ENCODE measurements around the gene DEPDC5.
"Not testable (repeated sequence)": the region's sequence is repeated elsewhere in the genome, so short reads cannot be mapped to it uniquely, and the experiment has no call there.

The DEPDC5 gene

GRCh38 chr22:31753634-31754501 is at the start of gene DEPDC5:
Gene DEPDC5, plus strand, starts transcription at chr22:31754019. Its CDS starts 903 bp downstream, at chr22:31754922.
- peak; percentile 95 for DNase-seq

- no peak for DNase-seq
Measured at GRCh38 chr22:31707519-31707918, 46.3 kb upstream of the DEPDC5 start.

- DNase-seq = not testable (repeated sequence)
Measured at GRCh38 chr22:31711226-31711625, 42.6 kb upstream of the DEPDC5 start.

GRCh38 chr22:31715147-31715778 is 38.6 kb upstream of the DEPDC5 start:
- no peak for DNase-seq

- DNase-seq = no peak
Measured at GRCh38 chr22:31719850-31720471, 33.9 kb upstream of the DEPDC5 start.

- no peak for DNase-seq
Measured at GRCh38 chr22:31723723-31724122, 30.1 kb upstream of the DEPDC5 start.

- no peak for DNase-seq
Measured at GRCh38 chr22:31726692-31727091, 27.1 kb upstream of the DEPDC5 start.

- DNase-seq = no peak
Measured at GRCh38 chr22:31728857-31729256, 25.0 kb upstream of the DEPDC5 start.

GRCh38 chr22:31730344-31730711 is 23.5 kb upstream of the DEPDC5 start:
- no peak for DNase-seq

GRCh38 chr22:31732089-31732829 is 21.6 kb upstream of the DEPDC5 start:
- no peak for DNase-seq

GRCh38 chr22:31733580-31734079 is 20.2 kb upstream of the DEPDC5 start:
- no peak for DNase-seq

- DNase-seq = no peak
Measured at GRCh38 chr22:31734512-31734911, 19.3 kb upstream of the DEPDC5 start.

- DNase-seq = no peak
Measured at GRCh38 chr22:31736458-31736857, 17.4 kb upstream of the DEPDC5 start.

- no peak for DNase-seq
Measured at GRCh38 chr22:31737932-31738331, 15.9 kb upstream of the DEPDC5 start.

GRCh38 chr22:31738566-31738965 is 15.3 kb upstream of the DEPDC5 start:
- DNase-seq = no peak

- DNase-seq = no peak
Measured at GRCh38 chr22:31739795-31740201, 14.0 kb upstream of the DEPDC5 start.

GRCh38 chr22:31740314-31740713 is 13.5 kb upstream of the DEPDC5 start:
- DNase-seq = not testable (repeated sequence)

- no peak for DNase-seq
Measured at GRCh38 chr22:31742115-31742514, 11.7 kb upstream of the DEPDC5 start.

- no peak for DNase-seq
Measured at GRCh38 chr22:31742682-31743081, 11.1 kb upstream of the DEPDC5 start.

GRCh38 chr22:31743871-31744270 is 9.9 kb upstream of the DEPDC5 start:
- DNase-seq = no peak

GRCh38 chr22:31747441-31747840 is 6.4 kb upstream of the DEPDC5 start:
- DNase-seq = no peak

GRCh38 chr22:31748490-31748889 is 5.3 kb upstream of the DEPDC5 start:
- DNase-seq = no peak

Data from activated CD4-positive, alpha-beta T cell treated with anti-CD3 and anti-CD28 coated beads for 4 hours (primary cell).